C4-2B (cell line): ENCODE results near the gene KLRF2.

ENCODE experiments used
- H3K27ac ChIP-seq: fragments of 450-650 bp; 2 replicates; pipeline ENCODE4 v1.5.1; 2017
- CTCF ChIP-seq: fragments of 450-650 bp; conservative IDR thresholded peaks from 2 replicates; pipeline ENCODE4 v1.5.1; 2017; ENCODE audit warnings: mild to moderate bottlenecking
- ZFX ChIP-seq: fragments of 450-650 bp; IDR thresholded peaks from 2 replicates; pipeline ENCODE4 v1.6.1; 2017

The KLRF2 gene

GRCh38 chr12:9943240-9943639 lies 62.0 kb downstream of the KLRF2 start:
- TF ChIP-seq CTCF, result no peak
- TF ChIP-seq ZFX, result no peak
- no peak overlapping the region for H3K27ac ChIP-seq

- no peak for TF ChIP-seq ZFX
- TF ChIP-seq CTCF, result no peak
- H3K27ac ChIP-seq, result no peak overlapping the region
Observed at GRCh38 chr12:9944391-9944790, 63.1 kb downstream of the KLRF2 start.
